ENCODE data around the gene MICA.
A peak's percentile ranks its signal among the peaks of the same experiment; 100 is the strongest.

The MICA gene

DNA sequence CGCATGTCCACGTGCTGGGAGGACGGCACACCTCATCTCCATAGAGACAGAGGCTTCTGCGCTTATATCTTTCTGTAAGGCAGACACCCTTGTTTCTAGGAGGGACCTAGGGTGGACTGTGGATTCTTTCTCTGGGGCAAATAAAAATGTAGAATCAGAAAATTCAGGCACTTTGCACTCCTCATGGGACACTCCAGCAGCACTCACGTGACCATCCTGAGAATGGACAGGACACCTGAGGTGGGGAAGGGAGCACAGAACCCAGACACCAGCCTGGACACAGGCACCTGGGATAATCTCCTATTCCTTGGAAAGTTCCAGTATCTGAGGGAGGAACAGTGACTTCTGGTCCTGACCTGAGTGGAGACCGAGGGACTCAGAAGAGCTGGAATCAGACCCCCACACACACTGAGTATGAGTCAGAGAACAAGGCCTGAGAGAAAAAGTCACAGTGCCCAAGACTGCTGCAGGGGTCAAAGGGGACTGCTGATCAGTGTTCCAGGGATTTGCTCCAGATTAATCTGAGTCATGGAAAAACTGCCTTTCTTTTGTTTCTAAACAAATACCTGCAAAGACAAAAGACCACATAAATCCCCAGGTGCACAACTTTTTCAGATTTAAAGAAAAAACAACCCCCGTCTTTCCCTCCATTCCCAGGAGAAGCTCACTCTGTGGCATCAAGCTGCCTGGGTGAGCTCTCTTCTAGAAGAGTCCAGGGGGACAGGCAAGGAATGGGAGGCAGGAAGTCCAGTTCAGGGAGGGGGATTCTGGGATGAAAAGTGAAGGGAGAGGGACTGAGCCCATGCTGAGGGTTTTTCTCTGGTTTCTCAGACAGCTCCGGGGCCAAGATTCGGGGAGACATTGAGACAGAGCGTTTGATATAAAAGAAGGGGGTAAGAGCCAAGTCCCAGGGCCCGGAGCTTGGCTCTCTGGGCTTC is 58.9 kb downstream of the MICA start:
- DNase-seq: no peak

DNA sequence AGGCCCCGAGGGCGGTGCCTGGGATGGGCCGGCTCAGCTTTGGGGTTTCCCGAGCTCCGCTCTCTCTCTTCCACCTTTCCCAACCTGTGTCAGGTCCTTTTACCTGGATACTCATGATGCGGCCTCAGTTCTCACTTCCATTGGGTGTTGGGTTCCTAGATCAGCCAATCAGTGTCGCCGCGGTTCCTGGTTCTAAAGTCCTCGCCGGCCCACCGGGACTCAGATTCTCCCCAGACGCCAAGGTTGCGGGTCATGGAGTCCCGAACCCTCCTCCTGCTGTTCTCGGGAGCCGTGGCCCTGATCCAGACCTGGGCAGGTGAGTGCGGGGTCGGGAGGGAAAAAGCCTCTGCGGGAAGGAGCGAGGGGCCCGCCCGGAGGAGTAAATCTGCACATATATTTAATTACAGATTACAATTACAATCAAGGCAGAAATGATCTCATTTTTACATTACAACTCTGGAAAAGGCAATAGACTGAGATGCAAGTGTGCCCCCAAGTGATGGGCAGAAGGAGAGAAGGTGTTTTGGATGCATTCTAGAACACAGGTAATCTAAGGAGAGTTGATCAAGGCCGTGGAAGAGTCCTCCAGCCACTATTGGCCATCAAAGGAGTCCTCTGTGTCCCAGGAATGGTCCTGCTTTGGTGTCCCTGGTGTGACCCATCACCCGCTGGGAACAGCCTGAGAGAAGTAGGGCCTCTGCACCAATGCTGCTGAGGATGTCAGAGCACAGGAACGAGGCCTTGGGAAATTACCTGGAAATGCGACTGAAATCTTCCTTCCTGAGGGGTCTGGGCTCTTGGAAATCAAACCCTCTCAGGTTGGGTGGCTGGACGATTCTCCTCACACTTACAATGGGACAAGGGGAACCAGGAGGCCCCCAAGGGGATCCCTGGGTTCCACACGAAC is 59.8 kb downstream of the MICA start:
- DNase-seq: peak; percentile 29 to 59

- no peak for DNase-seq
These were observed 61.1 kb downstream of the MICA start for GRCh38 chr6:31464252-31465184.
